ENCODE measurements around the gene CAPN10. TPM values are rescaled to one million over a fixed set of nuclear protein-coding genes. Genes with fewer than 3 reads are reported as not detected.

CAPN10 gene
- total RNA-seq, 1 experiment from 2014 or later, result 47.4 TPM

DNA sequence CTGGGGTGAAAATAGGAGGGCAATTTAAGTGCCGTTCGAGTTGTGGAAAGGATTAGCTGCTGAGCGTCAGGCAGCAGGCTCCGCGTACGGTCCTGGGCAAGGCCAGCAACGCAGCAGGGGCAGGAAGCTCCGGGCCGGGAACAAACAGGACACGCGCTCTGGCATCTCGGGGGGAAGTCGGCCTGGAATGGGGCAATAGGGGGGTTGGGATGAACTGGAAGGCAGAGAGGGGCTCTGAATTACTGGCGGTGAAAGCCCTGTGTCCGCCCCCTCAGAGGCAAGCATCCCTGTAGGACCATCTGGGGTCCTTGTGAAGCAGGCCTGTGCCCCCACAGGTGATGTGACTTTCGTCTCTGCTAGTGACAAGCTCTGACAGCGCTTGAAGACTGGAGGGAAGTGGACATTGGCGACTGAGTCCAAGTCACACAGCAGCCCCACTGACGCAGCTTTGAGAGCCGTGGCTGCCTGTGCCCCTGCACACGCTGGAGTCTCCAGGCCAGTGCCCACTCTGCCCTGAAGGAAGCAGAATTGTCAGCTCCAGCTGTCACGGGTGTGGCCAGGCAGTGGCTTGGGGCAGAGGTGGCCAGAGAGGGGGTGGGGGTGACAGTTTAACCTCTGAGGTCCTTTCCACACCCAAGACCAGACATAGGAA is 61.1 kb downstream of the CAPN10 start:
- no peaks in the 10 kb centered on the region for H4K20me1 ChIP-seq (ENCODE audit: control insufficient read depth, insufficient read depth, insufficient read length)
- H2BK12ac ChIP-seq (ENCODE audit: insufficient read length, low read depth, low read length), result no peak overlapping the region
- Mint-ChIP-seq H3K4me1 (peaks cover 9 to 17% of the 10 kb centered on the region in 2 experiments), H3K27me3 (ENCODE audit: low read depth) (peaks cover 56% of the 10 kb centered on the region), H3K4me3 (no peak overlapping the region), H3K27ac (no peak overlapping the region; a peak in 1 of 7 replicates), H3K36me3 (ENCODE audit: insufficient read depth in 1 of 3, low read depth in 3 of 3) (no peaks in the 10 kb centered on the region; a peak in 2 of 7 replicates), H3K9me3 (peaks cover 4% of the 10 kb centered on the region in 2 experiments; a peak in 3 of 5 replicates)
- no peak overlapping the region for H4K5ac ChIP-seq (ENCODE audit: insufficient read length, low read depth, low read length)
- peak; percentile 9 for DNase-seq
- no peak overlapping the region for H2AK5ac ChIP-seq (ENCODE audit: insufficient read length, low read length)
- H4K8ac ChIP-seq (replicated peaks; ENCODE audit: insufficient read length, low read depth, low read length), result no peak overlapping the region
- TF ChIP-seq, protein P1, sequence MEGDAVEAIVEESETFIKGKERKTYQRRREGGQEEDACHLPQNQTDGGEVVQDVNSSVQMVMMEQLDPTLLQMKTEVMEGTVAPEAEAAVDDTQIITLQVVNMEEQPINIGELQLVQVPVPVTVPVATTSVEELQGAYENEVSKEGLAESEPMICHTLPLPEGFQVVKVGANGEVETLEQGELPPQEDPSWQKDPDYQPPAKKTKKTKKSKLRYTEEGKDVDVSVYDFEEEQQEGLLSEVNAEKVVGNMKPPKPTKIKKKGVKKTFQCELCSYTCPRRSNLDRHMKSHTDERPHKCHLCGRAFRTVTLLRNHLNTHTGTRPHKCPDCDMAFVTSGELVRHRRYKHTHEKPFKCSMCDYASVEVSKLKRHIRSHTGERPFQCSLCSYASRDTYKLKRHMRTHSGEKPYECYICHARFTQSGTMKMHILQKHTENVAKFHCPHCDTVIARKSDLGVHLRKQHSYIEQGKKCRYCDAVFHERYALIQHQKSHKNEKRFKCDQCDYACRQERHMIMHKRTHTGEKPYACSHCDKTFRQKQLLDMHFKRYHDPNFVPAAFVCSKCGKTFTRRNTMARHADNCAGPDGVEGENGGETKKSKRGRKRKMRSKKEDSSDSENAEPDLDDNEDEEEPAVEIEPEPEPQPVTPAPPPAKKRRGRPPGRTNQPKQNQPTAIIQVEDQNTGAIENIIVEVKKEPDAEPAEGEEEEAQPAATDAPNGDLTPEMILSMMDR (conservative IDR thresholded peaks at IDR 0.05), result no peak
- H4K91ac ChIP-seq (ENCODE audit: insufficient read length, low read depth, low read length), result no peak overlapping the region
- H3K14ac ChIP-seq (ENCODE audit: insufficient read depth, low read length), result no peak overlapping the region; the same call in 1 of the 2 replicates
- H2BK120ac ChIP-seq (ENCODE audit: low read depth, low read length, poor library complexity, severe bottlenecking), result no peak overlapping the region
- WGBS (ENCODE audit: extremely low coverage, insufficient read length, low lambda C conversion rate), result no CpG with 5 or more reads among the region's 22 CpGs
- H3K23me2 ChIP-seq (ENCODE audit: insufficient read length, low read depth, low read length, poor library complexity, severe bottlenecking), result no peaks in the 10 kb centered on the region
- H3T11ph ChIP-seq (ENCODE audit: low read length), result no peak overlapping the region
- H3K79me1 ChIP-seq (ENCODE audit: insufficient read depth, low read depth, low read length, poor library complexity, severe bottlenecking), result no peaks in the 10 kb centered on the region
- H2AFZ ChIP-seq (ENCODE audit: low read length), result no peak overlapping the region
- H3K79me2 ChIP-seq (ENCODE audit: insufficient read depth, low read length), result no peaks in the 10 kb centered on the region
- H3K9ac ChIP-seq (ENCODE audit: extremely low read depth, insufficient read length, low read length), result no peak overlapping the region
- H3K9me3 ChIP-seq (ENCODE audit: control insufficient read depth, low read depth, low read length), result no peaks in the 10 kb centered on the region
- no peaks in the 10 kb centered on the region for H3K27me3 ChIP-seq (ENCODE audit: insufficient read depth, low read length)
- H2BK15ac ChIP-seq (ENCODE audit: low read depth, low read length), result no peak overlapping the region
- no peak overlapping the region for H3K23ac ChIP-seq (ENCODE audit: insufficient read length, low read depth, low read length)
- H3K4me2 ChIP-seq (ENCODE audit: insufficient read depth, insufficient read length, low read length), result no peak overlapping the region
- H3K56ac ChIP-seq (ENCODE audit: insufficient read length, low read depth, low read length), result no peak overlapping the region
- H3K27ac ChIP-seq (ENCODE audit: insufficient read length, low read depth, low read length), result no peak overlapping the region
- no peak overlapping the region for H2BK5ac ChIP-seq (ENCODE audit: insufficient read length, low read length)
- H3K4me1 ChIP-seq (ENCODE audit: insufficient read depth, low read length), result no peaks in the 10 kb centered on the region
- no peak overlapping the region for H3K4ac ChIP-seq (ENCODE audit: low read depth, low read length)
- H2BK20ac ChIP-seq (ENCODE audit: low read depth, low read length, poor library complexity, severe bottlenecking), result no peak overlapping the region
- no peak overlapping the region for H3K18ac ChIP-seq (ENCODE audit: insufficient read length, low read depth, low read length)
